Testis (tissue), 3 donors: ENCODE results near the gene RPN2. TPM values are rescaled to one million over a fixed set of nuclear protein-coding genes. Genes with fewer than 3 reads are reported as not detected.

ENCODE experiments used
- DNase-seq: peaks from one replicate; pipeline ENCODE4 v3.0.0-alpha.2; 2019
- H3K27ac ChIP-seq, 2 donors: fragments of 200-600 bp; sonication (generic); one replicate each; pipeline ENCODE4 v1.5.1; 2019
- H3K27me3 ChIP-seq: fragments of 200-600 bp; sonication (generic); one replicate; pipeline ENCODE4 v1.5.1; 2019
- H3K36me3 ChIP-seq: fragments of 200-600 bp; sonication (generic); one replicate; pipeline ENCODE4 v1.5.1; 2017; ENCODE audit warnings: low read depth; ENCODE audit errors: missing control alignments
- H3K4me1 ChIP-seq: fragments of 200-600 bp; sonication (generic); one replicate; pipeline ENCODE4 v1.5.1; 2019
- H3K4me3 ChIP-seq, 2 donors: fragments of 200-600 bp; sonication (generic); one replicate each; pipeline ENCODE4 v1.5.1; 2017 to 2019
- H3K9me3 ChIP-seq: fragments of 200-600 bp; sonication (generic); one replicate; pipeline ENCODE4 v1.5.1; 2017
- CTCF ChIP-seq, 3 experiments: fragments of 450-650 bp in 2 of 3; fragments of 200-600 bp in 1 of 3; sonication (generic) in 1 of 3; IDR thresholded peaks; one replicate each; pipeline ENCODE4 v1.5.1; 2016 to 2019; ENCODE audit warnings: antibody characterized with exemption in 3 of 3, mild to moderate bottlenecking in 2 of 3, moderate library complexity in 1 of 3
- POLR2A ChIP-seq: fragments of 450-650 bp; IDR thresholded peaks from one replicate; pipeline ENCODE4 v1.6.1; 2017; ENCODE audit warnings: antibody characterized with exemption, mild to moderate bottlenecking, moderate library complexity
- WGBS, 2 donors: methylation state at CpG; one replicate each; pipeline ENCODE4 v1.1.5; 2018; 5-methylcytosine and 5-hydroxymethylcytosine counted together
- intact Hi-C: fragments of 100-400 bp; cut with DNase I; formaldehyde crosslinking; loops from one replicate; pipeline ENCODE4 v1.15.1; 2023; ENCODE audit warnings: low total_unique reads
- polyA plus RNA-seq: library from polyadenylated mRNA; stranded (reverse); fragments of 350-450 nt; fragmentation: Illumina TruSeq; extraction: RNeasy Lipid Tissue Mini Kit (QIAGEN cat#74804); gene quantifications from one replicate; pipeline ENCODE4 v1.2.3, GENCODE V29; 2014; ENCODE audit warnings: low read depth, low replicate concordance; ENCODE audit not compliant: insufficient read depth
- total RNA-seq, 2 donors: library from RNA; depleted of rRNA; stranded (reverse); fragments of >200 nt; gene quantifications; one replicate each; pipeline ENCODE4 v1.2.3, GENCODE V29; 2016

The RPN2 gene
- total and polyA plus RNA-seq, 3 donors from 2014 or later, result 200 to 284 (median 235) TPM

- H3K4me3 ChIP-seq, result no peak overlapping the region
- H3K4me1 ChIP-seq, result peaks cover 19% of the 10 kb centered on the region
- 97 to 100% methylated on average over 4 of the region's 4 CpGs for WGBS, 2 donors
- no peaks in the 10 kb centered on the region for H3K9me3 ChIP-seq
- no peak overlapping the region for H3K27ac ChIP-seq
- TF ChIP-seq POLR2A (no peak), CTCF (IDR thresholded peaks at IDR 0.05) (no peak)
- H3K27me3 ChIP-seq, result no peaks in the 10 kb centered on the region
- no peaks in the 10 kb centered on the region for H3K36me3 ChIP-seq
- intact Hi-C loops, result no loop called here
- DNase-seq, result no peak
These were observed 39.3 kb downstream of the RPN2 start for GRCh38 chr20:37218441-37218840.

- 71 to 72% methylated on average over 4 of the region's 4 CpGs for WGBS, 2 donors
These were observed 39.8 kb downstream of the RPN2 start for GRCh38 chr20:37218976-37219375.

GRCh38 chr20:37219751-37220668 lies 40.9 kb downstream of the RPN2 start:
- no peak for DNase-seq
- Histone ChIP-seq H3K27me3 (no peaks in the 10 kb centered on the region), H3K9me3 (no peaks in the 10 kb centered on the region), H3K27ac (peak overlapping the region; percentile 5 to 42), H3K4me1 (peaks cover 19% of the 10 kb centered on the region), H3K36me3 (no peaks in the 10 kb centered on the region), H3K4me3 (no peak overlapping the region)
- WGBS, 2 donors, result 55 to 61% methylated on average over 10 of the region's 10 CpGs
- intact Hi-C loops, result no loop called here
- TF ChIP-seq POLR2A (no peak), CTCF (IDR thresholded peaks at IDR 0.05) (no peak)

More at GRCh38 chr20:37218976-37219375, 39.8 kb downstream of the RPN2 start:
- intact Hi-C loops, result no loop called here
- Histone ChIP-seq H3K27ac (no peak overlapping the region), H3K4me1 (peaks cover 19% of the 10 kb centered on the region), H3K27me3 (no peaks in the 10 kb centered on the region), H3K36me3 (no peaks in the 10 kb centered on the region), H3K4me3 (no peak overlapping the region), H3K9me3 (no peaks in the 10 kb centered on the region)
- TF ChIP-seq CTCF (IDR thresholded peaks at IDR 0.05), result no peak
- TF ChIP-seq POLR2A, result no peak
- DNase-seq, result no peak

- peak; percentile 50 for DNase-seq
These were observed 41.6 kb downstream of the RPN2 start for GRCh38 chr20:37220731-37221130.

More at GRCh38 chr20:37220731-37221130, 41.6 kb downstream of the RPN2 start:
- H3K4me3 ChIP-seq, result no peak overlapping the region
- WGBS, 2 donors, result 39 to 50% methylated on average over 3 of the region's 3 CpGs
- H3K27ac ChIP-seq, result peak overlapping the region; percentile 5 to 42
- no peaks in the 10 kb centered on the region for H3K27me3 ChIP-seq
- peaks cover 19% of the 10 kb centered on the region for H3K4me1 ChIP-seq
- no peaks in the 10 kb centered on the region for H3K36me3 ChIP-seq
- intact Hi-C loops, result no loop called here
- no peak for TF ChIP-seq POLR2A
- TF ChIP-seq CTCF (IDR thresholded peaks at IDR 0.05), result no peak
- H3K9me3 ChIP-seq, result no peaks in the 10 kb centered on the region
